Activated T-helper 1 cell treated with anti-CD3 and anti-CD28 coated beads, Interleukin-2, amount 50 U/mL, for 16 hours (primary cell): ENCODE measurements around the gene TRABD2B.

Experiments used
- DNase-seq, 2 donors: peaks; one replicate each; pipeline ENCODE4 v3.0.0-alpha.2; 2020; ENCODE audit warnings: low read depth in 1 of 2, low spot score in 1 of 2

Gene TRABD2B

GRCh38 chr1:48022306-48022705, 25.1 kb upstream of the TRABD2B start:
- DNase-seq = no peak

DNA sequence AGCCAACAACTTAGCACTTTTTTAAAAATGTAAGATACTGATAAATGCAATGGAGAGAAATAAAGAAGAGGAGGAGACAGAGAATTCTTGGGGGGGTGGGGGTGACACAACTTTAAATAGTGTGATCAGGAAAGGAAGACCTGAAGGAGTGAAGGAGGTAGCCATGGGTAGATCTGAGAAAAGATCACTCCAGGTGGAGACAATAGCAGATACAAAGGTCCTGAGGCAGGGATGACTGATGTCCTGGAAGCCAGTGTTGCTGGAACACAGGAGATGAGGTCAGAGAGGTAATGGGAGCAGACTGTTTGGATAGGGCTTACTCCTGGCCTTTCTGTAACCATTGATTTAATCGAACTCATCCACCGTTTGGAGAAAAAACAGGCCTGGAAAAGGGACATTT, 24.6 kb upstream of the TRABD2B start:
- DNase-seq = no peak

DNA sequence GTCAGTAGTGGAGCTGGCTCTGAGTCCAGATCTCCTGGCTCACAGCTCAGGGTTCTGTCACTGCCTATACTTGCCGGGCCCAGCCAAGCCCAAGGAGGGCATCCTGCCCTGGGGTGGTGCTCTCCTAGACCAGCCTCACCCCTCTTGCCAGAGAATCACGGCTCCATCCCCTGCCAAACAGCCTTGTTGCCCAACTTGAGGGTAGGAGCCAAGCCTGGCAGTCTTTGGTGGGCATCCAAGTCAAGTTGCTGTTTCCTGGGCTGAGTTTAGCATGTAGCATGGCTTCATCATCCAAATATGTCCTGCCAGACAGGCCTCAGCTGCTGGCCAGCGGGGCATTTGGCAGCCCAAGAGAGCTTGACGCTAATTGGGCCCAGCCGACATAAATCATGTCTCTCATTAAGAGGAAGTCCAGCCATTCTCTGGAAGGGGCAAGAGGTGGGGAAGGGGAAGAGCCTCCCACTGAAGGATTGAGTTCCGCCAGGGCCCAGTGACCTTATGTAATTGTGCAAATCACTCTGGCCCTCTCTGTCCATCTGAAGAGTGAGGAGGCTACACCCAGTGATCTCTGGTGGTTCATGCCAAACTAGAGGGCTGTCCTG, 22.6 kb upstream of the TRABD2B start:
- DNase-seq = no peak

- no peak for DNase-seq
These were observed 21.6 kb upstream of the TRABD2B start for GRCh38 chr1:48018799-48019198.

- DNase-seq = no peak
These were observed 20.5 kb upstream of the TRABD2B start for GRCh38 chr1:48017716-48018115.

- no peak for DNase-seq
These were observed 19.3 kb upstream of the TRABD2B start for GRCh38 chr1:48016515-48016914.

GRCh38 chr1:48013270-48013669, 16.1 kb upstream of the TRABD2B start:
- DNase-seq = no peak

- DNase-seq = no peak
These were observed 9.9 kb upstream of the TRABD2B start for GRCh38 chr1:48007047-48007446.

GRCh38 chr1:48006264-48006663, 9.1 kb upstream of the TRABD2B start:
- no peak for DNase-seq

DNA sequence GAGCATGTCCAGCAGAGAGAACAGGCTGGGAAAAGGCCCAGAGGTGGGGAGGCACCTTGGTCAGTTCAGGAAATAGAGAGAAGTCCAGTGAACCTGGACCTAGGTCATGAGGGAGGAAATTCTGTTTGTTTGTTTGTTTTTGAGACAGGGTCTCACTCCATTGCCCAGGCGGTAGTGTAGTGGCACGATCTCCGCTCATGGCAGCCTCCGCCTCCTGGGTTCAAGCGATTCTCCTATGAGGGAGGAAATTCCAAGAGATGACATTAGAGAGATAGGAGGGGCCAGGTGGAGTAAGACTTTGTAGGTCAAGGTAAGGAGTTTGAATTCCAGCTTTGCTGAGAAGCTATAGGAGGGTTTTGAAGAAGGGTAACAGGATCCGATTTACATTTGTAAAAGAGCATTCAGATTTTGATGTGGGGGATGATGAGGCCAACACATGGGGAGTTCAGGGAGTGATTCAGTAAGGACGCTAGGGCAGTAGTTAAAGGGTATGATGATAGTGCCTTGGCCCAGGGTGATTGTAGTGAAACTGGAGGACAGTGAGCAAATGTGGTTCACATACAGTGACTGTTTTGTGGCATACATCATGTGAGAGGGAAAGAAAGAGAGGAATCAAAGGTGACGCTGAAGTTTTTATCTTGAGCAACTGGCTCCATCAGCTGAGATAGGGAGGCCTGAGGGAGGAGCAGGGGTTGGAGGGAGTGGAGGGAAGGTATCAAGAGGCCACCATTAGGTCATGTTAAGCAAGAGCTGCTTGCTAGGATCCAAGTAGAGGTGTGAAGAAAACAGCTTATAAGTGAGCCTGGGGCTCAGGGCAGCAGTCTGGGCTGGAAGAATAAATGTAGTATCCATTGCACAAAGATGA, 8.3 kb upstream of the TRABD2B start:
- no peak for DNase-seq

- DNase-seq = no peak
These were observed 6.8 kb upstream of the TRABD2B start for GRCh38 chr1:48003741-48004531.

DNA sequence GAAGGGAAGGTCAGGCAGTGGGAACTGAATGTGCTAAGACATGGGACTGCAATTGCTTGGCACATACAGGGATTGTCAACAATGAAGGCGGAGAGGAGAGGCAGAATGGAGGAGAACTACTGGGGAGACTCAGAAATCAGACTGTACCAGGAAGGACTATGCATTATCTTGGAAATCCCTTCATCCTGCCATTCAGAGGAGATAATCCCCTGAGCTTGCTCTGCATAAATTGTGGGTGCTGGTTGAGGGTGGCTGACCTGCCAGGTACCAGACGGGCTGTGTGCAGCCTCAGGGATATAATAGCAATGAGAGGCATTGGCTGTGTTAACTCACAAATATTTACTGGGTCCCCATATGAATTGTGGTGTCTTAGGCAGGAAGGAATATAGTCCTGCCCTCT, 5.0 kb upstream of the TRABD2B start:
- no peak for DNase-seq

- no peak for DNase-seq
These were observed 4.5 kb upstream of the TRABD2B start for GRCh38 chr1:48001696-48002095.

- no peak for DNase-seq
These were observed 3.7 kb upstream of the TRABD2B start for GRCh38 chr1:48000883-48001282.

GRCh38 chr1:47999097-47999496, 1.9 kb upstream of the TRABD2B start:
- DNase-seq = no peak

DNA sequence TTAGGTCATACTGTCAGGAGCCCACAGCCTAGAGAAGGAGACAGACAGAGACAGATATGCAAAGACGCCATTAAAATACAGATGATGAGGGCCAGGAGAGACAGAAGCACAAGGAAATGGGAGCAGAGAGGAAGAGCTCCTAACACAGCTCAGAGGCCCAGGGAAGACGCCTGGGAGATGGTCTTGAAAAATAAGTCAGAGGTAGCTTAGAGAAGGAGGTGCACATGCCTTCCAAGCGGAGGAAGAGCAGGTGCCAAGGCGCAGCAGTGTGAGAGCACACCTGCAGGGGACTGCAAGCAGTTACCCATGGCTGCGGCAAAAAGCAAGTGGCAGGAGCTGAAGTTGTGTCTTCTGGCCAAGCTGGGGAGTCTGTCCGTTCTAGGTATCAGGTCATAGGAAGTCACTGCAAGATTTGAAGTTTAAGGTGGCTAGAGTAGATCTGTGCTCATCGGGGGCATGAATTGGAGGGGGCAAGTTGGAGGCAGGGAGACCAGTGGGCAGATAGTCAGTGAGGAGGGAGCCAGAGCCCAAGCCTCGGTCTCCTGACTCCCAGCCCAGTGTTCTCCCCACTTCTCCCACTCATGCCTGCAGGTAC, 1.3 kb upstream of the TRABD2B start:
- no peak for DNase-seq

- no peak for DNase-seq
These were observed 569 bp downstream of the TRABD2B start for GRCh38 chr1:47996406-47997226.

DNA sequence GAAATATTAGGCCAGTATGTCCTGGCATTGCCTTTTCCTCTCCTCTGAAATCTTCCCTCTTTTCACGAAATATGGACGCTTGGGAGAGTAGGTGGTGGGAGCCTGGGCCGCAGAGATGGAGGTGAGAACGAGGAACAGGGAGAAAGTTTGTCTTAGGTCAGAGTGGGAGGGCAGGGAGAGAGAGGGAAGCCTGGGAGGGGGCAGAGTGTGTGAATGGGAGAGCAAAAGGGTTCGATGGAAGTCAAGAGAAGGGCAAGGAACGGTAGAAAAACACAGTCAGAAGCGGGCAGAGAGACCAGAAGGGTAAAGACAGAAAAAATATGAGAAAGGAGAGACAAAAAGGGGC, 1.2 kb downstream of the TRABD2B start:
- no peak for DNase-seq

- DNase-seq = no peak
These were observed 1.7 kb downstream of the TRABD2B start for GRCh38 chr1:47995306-47996050.
